Measurements from ENCODE around the gene ACSF2.
A peak's percentile ranks its signal among the peaks of the same experiment; 100 is the strongest.
"Not testable (repeated sequence)": the region's sequence is repeated elsewhere in the genome, so short reads cannot be mapped to it uniquely, and the experiment has no call there.

ACSF2 gene, protein sequence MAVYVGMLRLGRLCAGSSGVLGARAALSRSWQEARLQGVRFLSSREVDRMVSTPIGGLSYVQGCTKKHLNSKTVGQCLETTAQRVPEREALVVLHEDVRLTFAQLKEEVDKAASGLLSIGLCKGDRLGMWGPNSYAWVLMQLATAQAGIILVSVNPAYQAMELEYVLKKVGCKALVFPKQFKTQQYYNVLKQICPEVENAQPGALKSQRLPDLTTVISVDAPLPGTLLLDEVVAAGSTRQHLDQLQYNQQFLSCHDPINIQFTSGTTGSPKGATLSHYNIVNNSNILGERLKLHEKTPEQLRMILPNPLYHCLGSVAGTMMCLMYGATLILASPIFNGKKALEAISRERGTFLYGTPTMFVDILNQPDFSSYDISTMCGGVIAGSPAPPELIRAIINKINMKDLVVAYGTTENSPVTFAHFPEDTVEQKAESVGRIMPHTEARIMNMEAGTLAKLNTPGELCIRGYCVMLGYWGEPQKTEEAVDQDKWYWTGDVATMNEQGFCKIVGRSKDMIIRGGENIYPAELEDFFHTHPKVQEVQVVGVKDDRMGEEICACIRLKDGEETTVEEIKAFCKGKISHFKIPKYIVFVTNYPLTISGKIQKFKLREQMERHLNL

DNA sequence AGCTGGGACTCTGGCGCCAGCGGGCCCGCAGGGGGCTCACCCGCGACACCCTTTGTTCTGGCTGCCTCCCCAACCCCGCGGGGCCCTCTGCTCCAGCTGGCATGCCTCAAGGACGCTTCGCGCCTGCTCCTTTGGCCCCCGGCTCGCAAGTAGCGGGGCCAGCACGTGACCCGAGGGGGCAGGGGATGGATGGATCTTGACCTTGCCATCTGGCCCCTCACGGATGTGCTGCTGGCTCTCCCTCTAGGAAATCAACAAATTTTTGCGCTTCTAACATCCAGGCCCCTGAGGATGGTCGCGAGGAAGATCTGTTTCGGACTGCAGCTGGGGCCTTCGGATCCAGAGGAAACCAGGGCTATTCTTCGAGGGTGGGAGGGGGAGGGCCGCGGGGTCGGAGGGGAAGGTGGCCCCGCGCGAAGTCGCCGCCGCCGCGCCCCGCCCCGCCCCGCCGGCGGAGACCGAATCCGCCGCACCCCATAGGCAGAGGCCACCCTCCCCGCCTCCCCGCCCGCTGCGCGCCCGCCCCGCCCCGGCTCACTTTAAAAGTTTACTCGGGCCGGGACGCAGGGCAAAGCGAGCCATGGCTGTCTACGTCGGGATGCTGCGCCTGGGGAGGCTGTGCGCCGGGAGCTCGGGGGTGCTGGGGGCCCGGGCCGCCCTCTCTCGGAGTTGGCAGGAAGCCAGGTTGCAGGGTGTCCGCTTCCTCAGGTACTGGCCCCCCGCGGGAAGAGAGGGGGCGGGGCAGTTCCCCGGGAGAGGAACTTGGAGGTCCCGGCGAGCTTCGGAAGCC is at the start of gene ACSF2:
Gene ACSF2, plus strand, starts transcription at position 537 of the 790 bp plus-strand sequence. Its CDS starts 44 bp downstream, at position 581.
- DNase-seq: peak; percentile 41 to 67

DNA sequence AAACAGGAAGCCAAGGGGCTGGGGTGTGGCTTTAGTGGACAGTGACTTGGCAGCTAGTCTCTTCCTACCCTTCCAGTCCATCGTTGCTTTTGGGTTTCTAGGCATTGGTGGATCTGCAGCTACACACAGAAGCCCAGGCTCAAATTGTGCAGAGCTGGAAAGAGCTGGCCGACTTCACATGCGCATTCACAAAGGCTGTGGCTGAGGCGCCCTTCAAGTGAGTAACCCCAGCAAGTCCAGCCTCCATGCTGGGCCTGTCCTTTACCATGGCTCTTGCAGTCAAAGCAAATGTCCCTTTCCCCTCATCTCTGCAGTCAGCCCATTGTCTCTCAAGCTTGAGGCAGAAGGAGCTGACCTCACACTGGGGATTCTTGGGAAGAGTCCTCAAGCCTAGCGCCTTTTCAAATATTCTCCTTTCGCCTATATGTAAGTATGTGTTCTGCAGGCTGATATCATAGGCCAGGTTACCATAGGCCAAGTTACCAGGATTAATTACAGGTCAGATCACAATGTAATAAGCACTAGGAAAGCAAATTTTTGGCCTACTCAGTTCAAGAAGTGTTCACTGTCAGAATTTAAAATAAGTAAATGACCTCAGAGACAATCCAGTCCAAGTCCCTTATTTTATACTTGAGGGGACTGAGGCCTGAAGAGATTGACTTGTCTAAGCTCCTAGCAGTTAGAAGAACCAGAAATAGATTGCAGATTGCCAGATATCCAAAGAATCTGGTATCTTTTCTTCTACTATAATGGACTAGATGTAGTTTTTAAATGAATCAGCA is 46.5 kb upstream of the ACSF2 start:
- no peak for DNase-seq

DNA sequence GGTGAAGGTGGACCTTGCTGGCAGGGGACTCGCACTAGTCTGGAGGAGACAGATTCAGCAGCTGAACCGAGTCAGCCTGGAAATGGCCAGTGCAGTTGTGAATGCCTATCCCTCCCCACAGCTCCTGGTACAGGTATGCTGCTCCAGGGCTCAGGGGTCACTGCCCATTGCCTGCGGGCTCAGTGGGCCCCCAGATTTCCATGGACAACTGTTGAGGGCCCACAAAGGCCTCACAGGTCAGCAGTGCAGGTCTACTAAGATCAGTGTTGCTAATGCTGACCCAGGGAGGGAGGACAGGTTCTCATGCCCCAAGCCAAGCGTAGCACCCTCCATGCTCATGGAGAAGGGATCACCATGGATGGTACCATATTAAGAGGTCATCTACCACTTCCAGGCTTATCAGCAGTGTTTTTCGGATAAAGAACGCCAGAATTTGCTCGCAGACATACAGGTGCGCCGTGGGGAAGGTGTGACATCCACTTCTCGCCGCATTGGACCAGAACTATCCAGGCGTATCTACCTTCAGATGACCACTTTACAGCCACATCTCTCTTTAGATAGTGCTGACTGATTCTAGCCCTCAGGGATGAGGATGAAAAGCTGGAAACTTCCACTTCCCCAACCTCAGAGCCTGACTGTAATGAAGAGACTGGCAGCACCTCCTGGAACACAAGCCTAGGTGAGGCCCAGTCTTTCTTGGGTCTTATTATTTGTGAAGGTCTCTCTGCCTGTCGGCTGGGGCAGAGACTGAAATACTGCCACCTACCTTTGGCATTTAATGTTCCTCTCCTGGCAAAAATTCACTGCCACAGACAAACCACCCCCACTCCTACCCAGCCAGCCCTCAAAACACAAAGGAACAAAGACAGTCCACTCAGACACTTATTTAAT is 45.4 kb upstream of the ACSF2 start:
- no peak for DNase-seq

DNA sequence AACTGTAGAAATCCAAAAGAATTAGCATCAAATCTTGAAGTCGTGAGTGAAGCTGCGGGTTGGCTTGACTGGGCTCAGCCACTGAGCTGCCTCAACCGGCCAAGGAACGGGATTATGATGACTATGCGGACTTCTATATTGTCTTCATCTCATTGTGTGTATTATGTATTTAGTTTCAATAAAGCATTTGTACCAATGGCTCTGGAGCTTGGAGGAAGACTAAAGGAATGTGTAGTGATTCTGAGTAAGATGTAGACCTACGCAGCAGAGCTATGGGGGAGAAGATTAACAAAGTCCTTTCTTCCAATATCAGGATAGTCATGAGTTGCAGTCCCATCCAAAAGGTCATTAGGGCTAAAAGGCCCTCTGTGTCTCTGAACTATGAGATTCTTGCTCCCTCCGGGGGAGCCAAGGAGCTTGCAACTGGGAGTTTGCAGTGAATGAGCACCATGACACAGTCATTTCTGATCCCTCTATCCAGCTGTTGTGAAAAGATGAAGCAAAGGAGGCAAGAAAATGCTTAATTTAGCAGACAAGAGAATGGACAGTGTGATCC is 44.7 kb upstream of the ACSF2 start:
- DNase-seq: no peak

DNA sequence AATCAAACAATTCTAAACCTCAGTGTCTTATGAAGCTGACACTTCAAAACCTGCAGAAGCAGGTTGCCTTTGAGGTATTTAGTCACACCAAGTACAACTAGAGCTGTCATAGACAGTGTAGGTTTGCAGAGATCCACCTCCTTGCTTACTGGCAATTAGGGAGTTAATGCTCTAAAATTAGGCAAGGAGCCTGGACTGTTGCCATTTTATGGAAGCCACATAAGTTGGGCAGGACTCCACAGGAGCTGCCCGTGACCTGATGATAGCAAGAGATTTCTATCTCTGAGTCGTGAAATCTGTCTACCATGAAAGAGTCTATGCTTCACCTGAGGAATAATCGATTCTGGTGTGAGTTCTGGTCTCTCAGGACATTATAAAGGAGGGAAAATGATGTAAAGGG is 44.1 kb upstream of the ACSF2 start:
- no peak for DNase-seq

DNA sequence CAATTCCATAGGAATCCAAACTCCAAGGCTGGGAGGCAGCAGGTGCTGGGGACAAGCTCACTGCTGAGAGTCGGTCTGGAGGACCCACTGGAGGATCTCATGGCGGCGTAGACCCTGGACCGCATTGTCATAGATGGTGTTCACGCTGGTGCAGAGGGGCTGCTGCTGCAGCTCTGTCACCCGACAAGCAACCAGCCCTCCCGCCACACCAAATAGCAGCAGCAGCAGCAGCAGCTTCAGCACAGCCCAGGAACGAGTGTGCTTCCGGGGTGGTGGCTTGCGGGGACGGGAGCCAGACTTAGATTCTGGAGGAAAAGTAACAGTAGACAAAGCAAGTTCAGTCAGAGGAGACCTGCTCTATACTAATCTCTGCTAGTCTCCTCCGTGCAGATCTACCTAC is 43.1 kb upstream of the ACSF2 start:
- no peak for DNase-seq

DNA sequence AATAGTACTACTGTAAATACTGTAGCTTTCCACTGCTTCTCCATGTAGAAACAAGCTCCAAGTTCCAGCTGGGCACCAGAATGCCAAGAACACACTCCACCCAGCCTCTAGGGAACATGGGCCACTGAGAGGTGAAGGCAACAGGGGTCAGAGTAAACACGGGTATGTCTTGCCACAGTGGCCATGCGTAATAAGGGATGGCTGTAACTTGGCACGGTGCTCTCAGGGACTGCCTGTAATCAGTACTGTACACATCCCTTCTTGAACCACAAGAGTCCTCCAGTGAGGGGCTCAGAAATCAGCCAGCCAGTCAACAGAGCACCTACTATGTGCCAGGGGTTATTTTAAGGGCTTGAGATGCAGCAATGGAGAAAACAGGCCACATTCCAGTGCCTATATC is 39.5 kb upstream of the ACSF2 start:
- no peak for DNase-seq

DNA sequence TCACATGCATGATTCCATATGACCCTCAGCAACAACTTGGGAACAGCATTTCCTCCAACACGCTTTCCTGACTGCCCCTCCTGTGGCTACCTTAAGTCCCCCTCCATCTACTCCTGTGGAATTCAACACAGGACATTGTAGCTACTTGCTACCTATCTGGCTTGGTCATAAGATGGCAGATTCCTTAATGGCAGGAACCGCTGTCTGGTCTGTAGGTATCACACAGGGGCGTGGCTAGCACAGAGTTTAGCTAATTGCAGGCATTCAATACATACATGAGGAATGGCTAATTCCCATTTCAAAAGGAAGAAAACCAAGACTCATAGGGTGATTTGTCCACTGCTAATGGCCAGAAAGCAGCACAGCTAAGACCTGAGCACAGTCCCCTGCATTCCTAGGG is 37.3 kb upstream of the ACSF2 start:
- DNase-seq: no peak

DNA sequence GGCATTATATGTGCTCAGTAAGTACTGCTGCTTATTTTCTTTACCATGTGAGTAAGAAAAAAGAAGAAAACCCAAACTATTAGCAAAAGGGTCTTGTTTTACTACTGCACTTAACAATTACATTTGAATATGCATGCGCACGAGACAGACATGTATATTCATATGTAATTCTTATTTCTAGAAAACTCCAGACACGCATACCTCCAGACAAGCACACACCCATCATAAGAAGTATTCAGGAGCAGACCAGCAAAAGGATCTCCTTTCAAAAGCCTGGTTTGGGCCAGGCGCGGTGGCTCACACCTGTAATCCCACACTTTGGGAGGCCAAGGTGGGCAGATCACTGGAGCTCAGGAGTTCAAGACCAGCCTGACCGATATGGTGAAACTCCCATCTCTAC is 36.5 kb upstream of the ACSF2 start:
- DNase-seq: no peak

DNA sequence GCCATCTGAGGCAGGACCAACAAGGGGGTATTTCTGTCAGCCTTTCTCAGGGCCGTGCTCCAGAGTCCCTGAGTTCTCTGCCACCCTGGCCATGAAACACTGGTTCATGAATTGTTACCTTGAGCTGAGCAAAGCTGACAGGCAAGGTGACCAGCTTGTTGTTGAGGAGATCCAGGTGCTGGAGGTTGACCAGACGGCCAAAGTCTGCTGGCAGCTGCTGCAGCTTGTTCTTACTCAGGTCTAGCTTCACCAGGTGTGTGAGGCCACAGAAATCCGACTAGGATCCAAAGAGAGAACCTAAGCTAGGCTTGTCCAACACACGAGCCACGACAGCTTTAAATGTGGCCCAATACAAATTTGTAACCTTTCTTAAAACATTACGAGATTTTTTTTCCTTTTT is 33.4 kb upstream of the ACSF2 start:
- DNase-seq: no peak

DNA sequence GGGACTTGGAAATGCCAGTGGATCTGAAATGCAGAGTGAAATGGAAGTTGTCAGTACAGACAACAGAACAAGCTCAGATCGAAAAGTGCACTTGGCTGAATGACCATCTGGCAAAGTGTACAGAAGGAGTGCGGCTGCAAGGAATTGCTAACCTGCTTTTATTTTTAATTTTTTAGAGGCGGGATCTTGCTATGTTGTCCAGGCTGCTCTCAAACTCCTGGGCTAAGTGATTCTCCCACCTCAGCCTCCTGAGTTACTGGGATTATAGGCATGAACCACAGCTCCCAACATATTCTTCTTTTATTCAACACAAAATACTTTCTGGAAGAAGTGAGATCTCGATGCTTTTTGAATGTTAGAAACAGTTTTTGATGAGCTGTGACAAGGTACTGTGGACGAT is 32.3 kb upstream of the ACSF2 start:
- no peak for DNase-seq

DNA sequence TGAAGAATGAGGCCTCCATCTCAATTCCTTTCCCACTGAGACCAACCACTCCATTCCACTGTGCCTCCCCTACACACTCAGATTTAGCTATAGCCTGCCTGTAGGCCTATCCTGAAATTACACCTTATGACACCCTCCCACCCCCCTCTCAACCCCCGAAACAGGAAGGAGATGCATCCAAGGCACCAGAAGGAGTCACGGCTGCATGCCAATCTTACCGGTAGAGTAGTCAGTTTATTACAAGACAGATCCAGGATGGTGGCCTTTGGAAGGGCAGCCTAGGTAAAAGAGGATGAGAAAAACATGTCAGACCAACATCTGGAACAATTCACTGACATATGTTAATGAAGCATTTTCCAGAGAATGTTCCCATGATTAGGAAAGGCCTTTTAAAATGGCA is 31.3 kb upstream of the ACSF2 start:
- DNase-seq: peak in 1 of 2 donors; percentile 1

DNA sequence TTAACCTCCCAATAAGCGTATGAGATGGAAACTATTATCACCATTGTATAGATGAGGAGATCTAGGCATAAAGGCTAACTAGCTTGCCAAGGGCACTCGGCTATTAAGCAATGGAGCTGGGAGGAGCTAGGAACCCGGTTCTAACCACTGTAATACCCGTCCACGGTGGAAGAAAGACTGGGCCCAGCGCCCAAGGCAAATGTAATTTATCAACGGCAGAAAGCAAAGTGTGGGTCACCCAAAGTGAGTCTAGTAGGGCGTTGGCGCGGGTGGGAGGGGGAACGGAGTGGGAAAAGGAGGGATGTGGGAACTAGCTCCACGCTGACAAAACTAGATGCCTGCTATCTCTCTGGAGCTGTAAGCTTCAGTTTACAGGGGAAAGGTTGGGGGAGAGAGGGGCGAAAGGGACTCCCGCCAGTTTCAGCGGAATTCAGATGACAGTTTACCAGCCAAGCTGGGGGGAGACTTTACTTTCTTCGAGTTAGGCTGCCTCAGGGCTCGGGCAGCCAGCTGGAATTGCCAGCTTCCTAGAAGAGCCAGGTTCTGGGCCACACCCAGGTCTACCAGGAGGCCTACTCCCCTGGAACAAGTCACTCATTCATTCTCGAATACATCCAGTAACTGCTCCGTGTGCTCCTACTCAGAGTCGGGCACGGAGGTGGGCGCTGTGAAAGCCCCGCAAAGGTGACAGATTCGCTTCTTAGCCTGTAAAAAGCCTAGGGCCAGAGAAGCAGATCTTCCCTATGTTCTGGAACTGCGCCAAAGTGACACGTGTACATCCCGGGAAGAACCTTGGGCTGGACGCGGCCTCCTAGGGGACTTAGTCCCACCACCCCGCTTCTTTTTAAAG is 29.5 kb upstream of the ACSF2 start:
- DNase-seq: peak; percentile 41 to 61

DNA sequence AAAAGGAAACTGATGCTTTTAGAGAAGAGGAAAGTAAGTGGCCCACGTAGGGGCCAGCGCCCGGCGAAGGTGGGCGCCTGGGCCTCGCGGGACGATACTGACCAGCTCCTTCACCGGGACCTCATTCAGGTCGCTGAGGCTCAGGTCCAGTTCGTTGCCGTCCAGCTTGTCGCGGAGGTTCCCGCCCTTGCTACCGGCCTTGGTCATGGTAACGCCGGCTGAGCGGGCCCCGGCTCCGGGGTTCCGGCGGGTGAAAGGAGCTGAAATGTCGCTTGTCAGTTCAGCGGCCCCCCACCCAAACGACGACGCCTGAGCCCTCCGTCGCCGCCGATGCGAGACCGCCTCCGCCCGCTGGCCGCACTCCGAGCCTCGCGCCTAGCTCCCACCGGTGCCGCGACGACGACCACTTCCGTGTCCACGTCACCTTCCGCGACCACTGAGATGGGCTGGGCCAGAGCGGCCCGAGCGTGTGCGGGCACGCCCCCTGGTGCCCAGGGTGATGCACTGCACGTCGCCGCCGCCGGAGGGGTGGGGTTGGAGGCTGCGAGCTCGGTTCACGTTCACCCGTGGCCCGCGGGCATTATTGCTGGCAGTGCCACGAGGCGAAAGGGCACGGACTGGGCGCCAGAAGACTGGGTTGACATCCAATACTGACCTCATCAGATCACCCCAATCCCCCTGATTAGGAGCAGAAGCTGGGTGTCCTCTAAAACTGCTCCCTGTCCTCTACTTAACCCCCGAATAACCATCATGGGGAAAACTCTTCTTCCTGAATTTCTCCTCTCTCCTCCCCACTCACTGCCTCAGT is 28.7 kb upstream of the ACSF2 start, which contains the start of gene LRRC59:
Gene LRRC59, minus strand, starts transcription at position 413 of the 808 bp plus-strand sequence. Its CDS starts 206 bp downstream, at position 207.
- DNase-seq: peak; percentile 74 to 91

DNA sequence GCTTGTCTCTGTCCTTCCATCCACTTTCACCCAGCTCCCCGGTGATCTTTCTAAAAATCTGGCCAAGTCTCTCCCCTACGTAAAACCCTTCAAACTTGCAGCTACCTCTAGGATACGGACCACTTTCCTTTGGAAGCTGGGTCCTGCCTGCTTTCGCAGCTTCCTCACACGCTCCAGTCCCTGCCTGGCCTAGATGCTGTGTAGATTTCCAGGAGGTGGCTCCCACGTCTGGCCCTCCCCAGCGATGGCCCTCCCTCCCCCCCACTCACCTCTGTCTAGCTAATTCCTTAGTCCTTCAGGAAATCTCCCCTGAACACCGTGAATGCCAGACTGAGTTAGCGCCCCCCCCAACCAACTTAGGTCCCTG is 28.1 kb upstream of the ACSF2 start:
- DNase-seq: no peak

DNA sequence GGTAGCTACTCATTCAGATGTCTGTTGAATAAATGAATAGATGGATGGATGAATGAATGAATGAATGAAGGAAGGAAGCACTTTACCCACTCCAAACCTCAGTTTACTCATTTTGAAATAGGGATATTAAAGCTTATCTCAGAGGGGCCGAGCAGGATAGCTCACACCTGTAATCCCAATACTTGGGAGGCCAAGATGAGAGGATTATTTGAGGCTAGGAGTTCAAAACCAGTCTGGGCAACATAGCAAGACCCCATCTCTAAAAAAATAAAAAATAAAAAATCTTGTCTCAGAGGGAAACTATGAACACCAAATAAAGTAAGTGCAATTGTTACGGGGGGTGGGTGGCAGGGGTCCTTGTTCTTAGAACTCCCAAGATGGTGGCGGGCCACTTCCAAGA is 27.3 kb upstream of the ACSF2 start:
- DNase-seq: not testable (repeated sequence)

DNA sequence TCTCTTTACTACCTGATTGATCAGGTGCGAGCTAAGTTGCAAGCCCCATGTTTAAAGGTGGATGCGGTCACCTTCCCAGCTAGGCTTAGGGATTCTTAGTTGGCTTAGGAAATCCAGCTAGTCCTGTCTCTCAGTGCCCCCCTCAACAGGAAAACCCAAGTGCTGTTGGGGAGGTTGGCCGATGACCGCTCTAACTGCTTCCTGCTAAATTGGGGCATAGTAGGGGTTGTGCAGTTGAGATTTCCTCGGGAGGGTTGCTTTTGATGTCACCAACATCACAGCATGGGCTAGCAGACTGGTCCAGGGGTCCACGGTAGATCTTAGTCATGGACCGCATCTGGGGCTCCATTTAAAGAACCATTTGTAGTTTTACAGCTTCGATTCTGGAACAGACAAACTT is 26.4 kb upstream of the ACSF2 start:
- DNase-seq: not testable (repeated sequence)

DNA sequence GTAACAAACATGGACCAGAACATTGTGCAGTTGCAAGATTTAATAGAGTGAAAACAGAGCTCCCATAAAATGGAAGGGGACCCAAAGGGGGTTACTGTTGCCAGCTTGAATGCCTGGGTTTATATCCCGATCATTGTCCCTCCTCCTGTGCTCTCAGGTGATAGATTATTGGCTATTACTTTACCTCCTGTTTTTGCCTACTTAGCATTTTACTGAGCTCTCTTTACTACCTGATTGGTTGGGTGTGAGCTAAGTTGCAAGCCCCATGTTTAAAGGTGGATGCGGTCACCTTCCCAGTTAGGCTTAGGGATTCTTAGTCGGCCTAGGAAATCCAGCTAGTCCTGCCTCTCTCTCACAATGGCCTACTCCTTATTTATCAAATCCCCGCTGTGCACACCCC is 20.7 kb upstream of the ACSF2 start:
- DNase-seq: not testable (repeated sequence)

DNA sequence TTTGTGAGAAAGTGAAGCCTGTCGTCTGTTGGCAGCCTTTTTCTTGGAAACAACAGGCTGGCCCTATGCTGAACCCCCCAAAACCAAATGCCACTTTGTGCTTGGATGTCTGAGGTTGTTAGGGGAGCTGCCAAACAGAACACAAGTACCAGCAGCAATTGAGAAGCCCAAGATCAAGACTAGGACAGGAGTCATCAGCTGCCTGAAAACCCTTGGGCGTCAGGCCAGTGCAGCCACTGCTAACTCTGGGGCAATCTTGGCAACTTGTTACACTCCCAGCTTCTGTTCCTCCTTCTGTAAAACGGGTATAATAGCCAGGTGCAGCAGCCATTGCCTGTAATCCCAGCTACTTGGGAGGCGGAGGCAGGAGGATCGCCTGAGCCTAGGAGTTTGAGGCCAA is 19.4 kb upstream of the ACSF2 start:
- no peak for DNase-seq

DNA sequence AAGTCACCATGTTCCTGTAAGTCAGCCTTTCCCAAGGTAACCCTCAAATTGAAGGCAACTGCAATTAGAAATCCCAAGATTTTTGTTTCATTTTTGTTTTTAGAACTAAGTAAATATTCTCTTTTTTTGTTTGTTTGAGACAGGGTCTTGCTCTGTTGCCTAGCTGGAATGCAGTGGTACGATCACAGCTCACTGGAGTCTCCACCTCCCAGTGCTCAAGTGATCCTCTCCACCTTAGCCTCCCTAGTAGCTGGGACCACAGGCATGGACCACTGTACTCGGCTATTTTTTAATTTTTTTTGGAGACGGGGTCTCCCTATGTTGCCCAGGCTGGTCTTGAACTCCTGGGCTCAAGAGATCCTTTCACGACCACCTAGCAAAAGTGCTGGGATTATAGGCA is 18.1 kb upstream of the ACSF2 start:
- DNase-seq: no peak

Measured in inflammatory macrophage treated with lipopolysaccharide for 1 hour (primary cell).